NCI-H2196 (cell line): Measurements from ENCODE around the gene FAM227A.
"Not testable (repeated sequence)": the region's sequence is repeated elsewhere in the genome, so short reads cannot be mapped to it uniquely, and the experiment has no call there.

Source experiments
- DNase-seq: peaks from one replicate; lab custom pipeline; 2025; ENCODE audit not compliant: unreplicated experiment; lab: John Stamatoyannopoulos, UW

The FAM227A gene

GRCh38 chr22:38612217-38613006 is 43.8 kb downstream of the FAM227A start:
- no peak for DNase-seq

- no peak for DNase-seq
Measured at GRCh38 chr22:38611559-38611958, 44.6 kb downstream of the FAM227A start.

GRCh38 chr22:38610234-38610633 is 46.0 kb downstream of the FAM227A start:
- DNase-seq, result no peak

GRCh38 chr22:38608992-38609750 is 47.0 kb downstream of the FAM227A start:
- DNase-seq, result no peak

- no peak for DNase-seq
Measured at GRCh38 chr22:38607680-38608079, 48.5 kb downstream of the FAM227A start.

- no peak for DNase-seq
Measured at GRCh38 chr22:38602166-38602565, 54.0 kb downstream of the FAM227A start.

GRCh38 chr22:38601221-38601764 is 54.9 kb downstream of the FAM227A start:
- DNase-seq, result no peak

GRCh38 chr22:38599466-38599865 is 56.7 kb downstream of the FAM227A start:
- DNase-seq, result no peak

GRCh38 chr22:38582923-38583322 is 73.3 kb downstream of the FAM227A start:
- DNase-seq, result not testable (repeated sequence)

GRCh38 chr22:38578505-38578904 is 77.7 kb downstream of the FAM227A start:
- DNase-seq, result no peak

GRCh38 chr22:38572065-38572464 is 84.1 kb downstream of the FAM227A start:
- peak; percentile 11 for DNase-seq

- no peak for DNase-seq
Measured at GRCh38 chr22:38570779-38571364, 85.3 kb downstream of the FAM227A start.

- DNase-seq, result peak; percentile 85
Measured at GRCh38 chr22:38569972-38570778, 86.0 kb downstream of the FAM227A start, which contains the start of gene DMC1. Gene DMC1, minus strand, starts transcription at chr22:38570183. Its CDS starts 1,927 bp downstream, at chr22:38568256.

GRCh38 chr22:38569181-38569971 is 86.8 kb downstream of the FAM227A start:
- no peak for DNase-seq

- no peak for DNase-seq
Measured at GRCh38 chr22:38567531-38568285, 88.5 kb downstream of the FAM227A start.

GRCh38 chr22:38566726-38567504 is 89.3 kb downstream of the FAM227A start:
- DNase-seq, result no peak

- DNase-seq, result no peak
Measured at GRCh38 chr22:38565441-38565840, 90.8 kb downstream of the FAM227A start.

GRCh38 chr22:38564669-38565068 is 91.5 kb downstream of the FAM227A start:
- DNase-seq, result no peak
